Choroid plexus epithelial cell (primary cell): Measurements from ENCODE around the gene SBF1.

Experiments used
- DNase-seq: peaks from one replicate; pipeline ENCODE4 v3.0.0-alpha.2; 2010; ENCODE audit warnings: low read depth
- H3K4me3 ChIP-seq: 2 replicates; pipeline ENCODE4 v1.5.1; 2011; ENCODE audit warnings: low read depth, mild to moderate bottlenecking, control low read depth, low read length, moderate library complexity
- TF ChIP-seq, protein P1 (sequence below): conservative IDR thresholded peaks from 2 replicates; pipeline ENCODE4 v1.5.1; 2011; ENCODE audit warnings: low read depth, mild to moderate bottlenecking, control low read depth, inconsistent platforms, low read length, moderate library complexity

Gene SBF1

DNA sequence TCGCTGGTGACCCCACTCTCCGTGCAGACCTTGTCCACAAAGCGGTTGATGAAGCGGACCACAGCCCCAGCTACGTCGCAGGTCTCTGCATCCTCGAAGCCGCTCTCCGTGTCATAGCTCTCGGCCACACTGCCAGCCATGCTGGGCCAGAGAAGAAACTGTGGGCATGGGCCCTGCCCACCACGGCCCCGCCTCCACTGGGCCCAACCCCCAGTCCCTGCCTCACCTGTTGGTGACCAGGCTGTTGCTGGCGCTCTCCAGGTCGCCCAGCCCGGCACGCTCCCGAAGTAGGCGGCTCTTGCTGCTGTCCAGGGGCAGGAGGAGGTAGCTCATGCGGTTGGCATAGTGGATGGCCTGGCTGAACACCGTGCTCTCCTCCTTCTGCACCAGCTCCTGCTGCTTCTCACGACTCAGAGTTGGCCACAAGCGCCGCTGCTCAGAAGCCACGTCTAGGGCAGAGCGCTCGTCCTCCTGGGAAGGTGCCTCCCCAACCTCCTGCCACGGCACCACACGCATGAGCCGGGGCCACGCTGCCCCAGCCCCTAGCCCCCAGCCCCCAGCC, 12.8 kb downstream of the SBF1 start:
- no peak overlapping the region for H3K4me3 ChIP-seq
- TF ChIP-seq, protein P1, sequence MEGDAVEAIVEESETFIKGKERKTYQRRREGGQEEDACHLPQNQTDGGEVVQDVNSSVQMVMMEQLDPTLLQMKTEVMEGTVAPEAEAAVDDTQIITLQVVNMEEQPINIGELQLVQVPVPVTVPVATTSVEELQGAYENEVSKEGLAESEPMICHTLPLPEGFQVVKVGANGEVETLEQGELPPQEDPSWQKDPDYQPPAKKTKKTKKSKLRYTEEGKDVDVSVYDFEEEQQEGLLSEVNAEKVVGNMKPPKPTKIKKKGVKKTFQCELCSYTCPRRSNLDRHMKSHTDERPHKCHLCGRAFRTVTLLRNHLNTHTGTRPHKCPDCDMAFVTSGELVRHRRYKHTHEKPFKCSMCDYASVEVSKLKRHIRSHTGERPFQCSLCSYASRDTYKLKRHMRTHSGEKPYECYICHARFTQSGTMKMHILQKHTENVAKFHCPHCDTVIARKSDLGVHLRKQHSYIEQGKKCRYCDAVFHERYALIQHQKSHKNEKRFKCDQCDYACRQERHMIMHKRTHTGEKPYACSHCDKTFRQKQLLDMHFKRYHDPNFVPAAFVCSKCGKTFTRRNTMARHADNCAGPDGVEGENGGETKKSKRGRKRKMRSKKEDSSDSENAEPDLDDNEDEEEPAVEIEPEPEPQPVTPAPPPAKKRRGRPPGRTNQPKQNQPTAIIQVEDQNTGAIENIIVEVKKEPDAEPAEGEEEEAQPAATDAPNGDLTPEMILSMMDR = no peak
- DNase-seq = no peak

DNA sequence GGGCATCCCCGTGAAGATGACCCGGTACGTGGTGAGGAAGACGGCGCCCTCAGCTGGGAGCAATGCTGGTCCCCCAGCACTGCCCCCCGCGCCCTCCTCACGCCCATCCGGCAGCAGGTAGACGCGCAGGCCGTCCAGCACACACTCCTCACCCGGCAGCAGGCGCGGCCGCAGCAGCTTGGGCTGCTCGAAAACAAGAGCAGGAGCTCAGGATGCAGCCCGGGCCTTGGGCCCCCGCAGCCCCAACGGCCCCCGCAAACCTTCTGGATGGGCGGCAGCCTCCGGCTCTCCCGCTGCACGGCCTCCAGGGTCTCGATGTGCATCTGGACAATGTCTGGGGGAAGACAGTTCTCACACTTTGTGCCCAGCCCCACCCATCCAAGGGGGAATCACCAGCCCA, 13.3 kb downstream of the SBF1 start:
- no peak for DNase-seq
- H3K4me3 ChIP-seq = no peak overlapping the region
- TF ChIP-seq, protein P1 = no peak

GRCh38 chr22:50460938-50461337, 13.9 kb downstream of the SBF1 start:
- no peak overlapping the region for H3K4me3 ChIP-seq
- no peak for DNase-seq
- TF ChIP-seq, protein P1 = no peak

- TF ChIP-seq, protein P1 = no peak
- H3K4me3 ChIP-seq = no peak overlapping the region
Measured at GRCh38 chr22:50459496-50460140, 15.2 kb downstream of the SBF1 start.

DNA sequence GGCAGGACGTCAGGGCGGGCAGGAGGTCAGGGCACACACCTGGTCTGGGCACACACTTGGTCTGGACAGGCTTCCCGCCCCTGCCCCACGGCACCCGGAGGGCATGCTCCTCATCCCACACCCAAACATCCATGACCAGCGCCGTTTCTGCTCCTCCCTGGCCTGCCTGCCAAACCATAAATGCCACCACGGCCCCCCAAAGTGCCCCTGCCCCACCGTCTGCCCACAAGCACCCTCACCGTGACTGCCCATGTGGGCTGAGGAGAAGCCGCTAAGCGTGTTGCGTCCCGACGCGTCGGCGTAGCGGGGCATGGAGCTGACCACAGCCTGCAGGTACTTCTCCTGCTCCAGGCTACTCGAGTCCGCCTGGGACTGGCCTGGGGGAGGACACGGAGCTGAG, 15.8 kb downstream of the SBF1 start:
- H3K4me3 ChIP-seq = no peak overlapping the region
- no peak for DNase-seq
- TF ChIP-seq, protein P1 = no peak

More at GRCh38 chr22:50459496-50460140, 15.2 kb downstream of the SBF1 start:
- no peak for DNase-seq

GRCh38 chr22:50456466-50457234, 18.2 kb downstream of the SBF1 start:
- DNase-seq = no peak
- H3K4me3 ChIP-seq = no peak overlapping the region
- TF ChIP-seq, protein P1 = peak; percentile 33

DNA sequence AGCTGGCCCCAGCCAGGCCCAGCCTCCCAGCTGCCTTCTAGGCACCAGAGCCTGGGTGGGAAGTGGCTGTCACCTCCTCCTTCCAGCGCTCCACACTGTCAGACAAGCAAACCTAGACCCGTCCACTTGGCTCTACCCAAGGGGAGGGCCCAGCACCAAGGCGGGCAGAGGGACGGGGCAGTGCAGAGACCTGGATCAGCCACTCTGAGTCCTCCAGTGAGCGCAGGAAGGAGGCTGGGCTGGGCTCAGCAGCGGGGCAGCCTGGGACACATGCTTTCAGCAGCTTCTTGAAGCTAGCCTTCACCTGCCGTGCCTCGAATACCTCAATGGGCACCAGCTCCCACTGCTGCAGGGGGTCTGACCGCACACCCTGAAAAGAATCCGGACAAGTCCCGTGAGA, 18.8 kb downstream of the SBF1 start:
- TF ChIP-seq, protein P1 = no peak
- DNase-seq = no peak
- no peak overlapping the region for H3K4me3 ChIP-seq
